Colonic mucosa (tissue), 4 donors: ENCODE data around the gene PDE4D. TPM values are rescaled to one million over a fixed set of nuclear protein-coding genes. Genes with fewer than 3 reads are reported as not detected.

Source experiments
- DNase-seq: peaks from one replicate; pipeline ENCODE4 v3.0.0-alpha.2; 2020
- H3K27ac ChIP-seq: fragments of 200-600 bp; one replicate; pipeline ENCODE4 v1.8.0; 2021
- H3K27me3 ChIP-seq: fragments of 200-600 bp; one replicate; pipeline ENCODE4 v1.8.0; 2021
- H3K36me3 ChIP-seq: fragments of 200-600 bp; one replicate; pipeline ENCODE4 v1.8.0; 2021
- H3K4me1 ChIP-seq: fragments of 200-600 bp; one replicate; pipeline ENCODE4 v1.8.0; 2021; ENCODE audit warnings: mild to moderate bottlenecking
- H3K4me3 ChIP-seq: fragments of 200-600 bp; one replicate; pipeline ENCODE4 v1.8.0; 2021
- H3K9ac ChIP-seq, 2 donors: one replicate each; pipeline ENCODE4 v1.7.0; 2013; ENCODE audit warnings: control low read depth in 2 of 2, low read depth in 2 of 2, low read length in 2 of 2
- H3K9me3 ChIP-seq: fragments of 200-600 bp; one replicate; pipeline ENCODE4 v1.8.0; 2021
- intact Hi-C: fragments of 100-400 bp; cut with DNase I; formaldehyde crosslinking; loops from one replicate; pipeline ENCODE4 v1.14.1; 2022
- total RNA-seq, 2 donors: library from RNA; stranded (reverse); fragmentation: NEBNext Ultra II Directional in 1 of 2; extraction: Animal tissue kit (Norgen Biotek cat#: 25700) in 1 of 2; gene quantifications; one replicate each; pipeline ENCODE4 v1.2.1, GENCODE V29; 2021
- TF ChIP-seq, protein P1 (sequence below): fragments of 200-600 bp; IDR thresholded peaks from one replicate; pipeline ENCODE4 v1.8.0; 2022; ENCODE audit warnings: antibody characterized with exemption, mild to moderate bottlenecking
- donor health status: healthy.
- donor health status: DM: no; HTN: no; CAD: no.
- donor health status: DM: no; HTN: no; CAD: no.

Gene PDE4D
- total RNA-seq, 2 donors from 2014 or later, result 23.1 to 53.7 TPM

DNA sequence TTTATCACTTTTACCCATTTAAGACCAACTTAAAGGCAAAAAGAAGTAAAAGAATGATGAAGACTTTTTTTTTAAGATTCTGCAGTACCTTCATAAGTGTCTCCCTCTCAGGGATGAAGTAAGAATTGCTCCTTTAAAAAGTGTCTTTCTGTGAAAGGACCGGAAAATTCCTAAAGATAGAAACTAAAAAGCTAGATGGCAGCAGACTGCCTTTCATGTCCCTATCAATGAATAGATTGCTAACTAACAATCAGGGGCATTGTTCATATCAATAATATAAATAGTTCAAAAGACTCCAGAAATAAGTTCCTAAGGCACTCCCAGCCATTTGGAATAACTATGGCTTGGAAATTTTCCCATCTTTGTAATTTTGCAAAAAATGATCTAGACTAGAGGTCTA is 558.0 kb downstream of the PDE4D start:
- Histone ChIP-seq H3K27me3 (no peaks in the 10 kb centered on the region), H3K4me1 (no peaks in the 10 kb centered on the region), H3K9ac (no peak overlapping the region), H3K9me3 (no peaks in the 10 kb centered on the region), H3K36me3 (no peaks in the 10 kb centered on the region), H3K4me3 (no peak overlapping the region), H3K27ac (no peak overlapping the region)
- DNase-seq, result no peak
- TF ChIP-seq, protein P1, sequence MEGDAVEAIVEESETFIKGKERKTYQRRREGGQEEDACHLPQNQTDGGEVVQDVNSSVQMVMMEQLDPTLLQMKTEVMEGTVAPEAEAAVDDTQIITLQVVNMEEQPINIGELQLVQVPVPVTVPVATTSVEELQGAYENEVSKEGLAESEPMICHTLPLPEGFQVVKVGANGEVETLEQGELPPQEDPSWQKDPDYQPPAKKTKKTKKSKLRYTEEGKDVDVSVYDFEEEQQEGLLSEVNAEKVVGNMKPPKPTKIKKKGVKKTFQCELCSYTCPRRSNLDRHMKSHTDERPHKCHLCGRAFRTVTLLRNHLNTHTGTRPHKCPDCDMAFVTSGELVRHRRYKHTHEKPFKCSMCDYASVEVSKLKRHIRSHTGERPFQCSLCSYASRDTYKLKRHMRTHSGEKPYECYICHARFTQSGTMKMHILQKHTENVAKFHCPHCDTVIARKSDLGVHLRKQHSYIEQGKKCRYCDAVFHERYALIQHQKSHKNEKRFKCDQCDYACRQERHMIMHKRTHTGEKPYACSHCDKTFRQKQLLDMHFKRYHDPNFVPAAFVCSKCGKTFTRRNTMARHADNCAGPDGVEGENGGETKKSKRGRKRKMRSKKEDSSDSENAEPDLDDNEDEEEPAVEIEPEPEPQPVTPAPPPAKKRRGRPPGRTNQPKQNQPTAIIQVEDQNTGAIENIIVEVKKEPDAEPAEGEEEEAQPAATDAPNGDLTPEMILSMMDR, result no peak
- intact Hi-C loops, result no loop called here

DNA sequence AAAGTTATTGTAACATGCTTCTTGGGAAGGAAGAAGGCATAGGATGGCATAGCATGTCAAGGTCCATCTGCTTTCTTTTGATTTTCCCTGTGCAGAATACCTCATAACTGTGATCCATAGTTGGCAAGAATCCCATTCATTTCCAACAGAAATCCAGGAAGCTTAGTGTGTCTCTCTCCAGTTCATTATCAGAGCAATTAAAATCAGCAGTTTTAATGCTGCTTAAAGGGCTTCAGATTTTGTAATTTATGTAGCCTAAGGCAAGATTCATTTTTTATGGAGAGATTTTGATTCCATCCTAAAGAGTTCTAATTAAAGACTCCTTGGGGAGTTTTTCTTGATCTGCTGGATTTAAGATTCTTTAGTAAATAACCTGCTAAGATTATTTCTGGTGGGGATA is 560.1 kb downstream of the PDE4D start:
- H3K9ac ChIP-seq, result no peak overlapping the region
- no peaks in the 10 kb centered on the region for H3K36me3 ChIP-seq
- DNase-seq, result no peak
- intact Hi-C loops, result no loop called here
- no peaks in the 10 kb centered on the region for H3K9me3 ChIP-seq
- no peaks in the 10 kb centered on the region for H3K4me1 ChIP-seq
- H3K27ac ChIP-seq, result no peak overlapping the region
- no peak overlapping the region for H3K4me3 ChIP-seq
- no peaks in the 10 kb centered on the region for H3K27me3 ChIP-seq
- TF ChIP-seq, protein P1, result no peak

DNA sequence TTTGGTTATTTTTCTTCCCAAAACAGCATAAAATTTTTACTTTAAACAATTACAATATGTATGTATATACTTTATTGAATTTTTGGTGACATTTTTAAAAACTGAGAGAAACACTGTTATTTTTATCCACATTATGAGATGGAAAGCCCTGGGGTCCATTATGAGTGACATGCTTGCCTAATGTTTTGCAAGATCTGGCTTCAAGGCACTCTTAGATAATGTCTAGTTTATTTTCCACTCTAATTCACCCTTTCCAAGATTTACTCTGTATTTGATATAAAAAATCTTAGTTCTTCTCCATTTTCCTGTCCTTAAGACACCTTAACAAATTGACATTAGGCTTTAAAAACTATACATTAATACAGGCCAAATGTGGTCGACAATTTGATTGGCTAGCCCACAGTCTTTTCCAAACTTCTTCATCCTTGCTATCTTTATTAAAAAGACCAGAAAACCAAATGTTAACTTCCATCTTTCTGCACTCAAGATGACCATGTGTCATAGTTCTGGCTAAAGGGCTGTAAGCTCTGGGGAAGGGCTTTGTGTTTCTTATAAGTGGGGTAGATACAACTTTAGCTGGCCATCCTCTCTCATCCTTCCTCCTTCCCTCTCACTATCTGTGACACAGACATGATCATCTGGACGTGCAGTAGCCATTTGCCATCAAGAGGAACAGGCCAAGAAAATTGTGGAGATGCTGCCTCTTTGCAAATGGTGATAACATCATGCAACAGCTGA is 561.1 kb downstream of the PDE4D start:
- Histone ChIP-seq H3K4me1 (no peaks in the 10 kb centered on the region), H3K9ac (no peak overlapping the region), H3K27me3 (no peaks in the 10 kb centered on the region), H3K9me3 (no peaks in the 10 kb centered on the region), H3K27ac (no peak overlapping the region), H3K4me3 (no peak overlapping the region), H3K36me3 (no peaks in the 10 kb centered on the region)
- no peak for DNase-seq
- intact Hi-C loops, result no loop called here
- TF ChIP-seq, protein P1, result no peak

DNA sequence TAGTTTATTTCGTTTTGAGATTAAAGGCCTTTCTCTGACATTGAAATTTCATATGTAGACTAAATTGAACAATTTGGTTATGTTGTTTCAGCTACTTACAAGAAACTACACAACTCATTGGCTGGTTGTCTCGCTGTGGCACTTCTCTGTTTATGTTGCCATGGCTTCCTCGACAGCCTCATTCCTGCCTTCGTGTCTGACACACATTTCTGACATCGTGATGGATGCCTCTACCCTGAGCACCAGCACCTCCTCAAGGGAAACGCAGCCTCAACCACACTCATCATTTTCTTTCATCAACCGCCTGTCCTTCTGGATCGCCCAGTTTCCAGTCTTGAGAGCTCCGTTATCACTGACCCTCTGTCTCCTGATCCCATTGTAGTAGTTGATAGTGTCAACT is 562.8 kb downstream of the PDE4D start:
- intact Hi-C loops, result no loop called here
- Histone ChIP-seq H3K27me3 (no peaks in the 10 kb centered on the region), H3K9me3 (no peaks in the 10 kb centered on the region), H3K36me3 (no peaks in the 10 kb centered on the region), H3K27ac (no peak overlapping the region), H3K9ac (no peak overlapping the region), H3K4me3 (no peak overlapping the region), H3K4me1 (no peaks in the 10 kb centered on the region)
- TF ChIP-seq, protein P1, result no peak
- no peak for DNase-seq

DNA sequence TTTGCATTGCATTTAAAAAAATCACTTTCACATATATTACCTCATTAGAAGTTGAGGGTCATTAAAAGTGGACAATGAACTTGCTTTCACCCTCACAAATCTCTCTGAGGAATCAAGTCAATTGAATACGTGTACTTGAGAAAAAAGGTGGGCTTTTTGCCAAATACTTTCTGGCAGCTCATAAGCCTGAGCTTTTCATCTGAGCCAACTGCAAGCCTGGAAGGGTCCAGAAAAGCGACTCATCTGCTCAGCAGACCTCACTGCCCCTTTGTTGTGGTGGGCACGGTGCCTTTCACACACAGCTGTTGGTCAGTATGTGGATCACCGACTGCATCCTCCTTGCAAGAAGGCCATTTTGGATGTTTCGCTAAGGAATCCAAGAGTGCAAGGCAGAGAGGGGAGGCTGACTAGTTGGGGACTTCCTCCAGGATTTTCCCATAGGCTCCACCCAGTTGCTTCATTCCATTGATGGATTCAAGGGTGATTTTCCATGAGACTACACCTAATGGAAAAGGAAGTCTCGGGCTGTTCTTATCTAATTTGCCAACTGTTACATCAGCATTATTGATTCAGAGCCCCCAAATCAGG is 564.7 kb downstream of the PDE4D start:
- DNase-seq, result no peak

More for the DNA sequence above, 564.7 kb downstream of the PDE4D start:
- H3K9ac ChIP-seq, result no peak overlapping the region
- H3K4me3 ChIP-seq, result no peak overlapping the region
- H3K9me3 ChIP-seq, result no peaks in the 10 kb centered on the region
- H3K36me3 ChIP-seq, result no peaks in the 10 kb centered on the region
- no peaks in the 10 kb centered on the region for H3K4me1 ChIP-seq
- intact Hi-C loops, result no loop called here
- no peak overlapping the region for H3K27ac ChIP-seq
- TF ChIP-seq, protein P1, result no peak
- no peaks in the 10 kb centered on the region for H3K27me3 ChIP-seq
